ENCODE measurements around the gene WRAP53. TPM values are rescaled to one million over a fixed set of nuclear protein-coding genes. Genes with fewer than 3 reads are reported as not detected.

The WRAP53 gene
- total RNA-seq, 2 donors from 2014 or later, result 21.7 to 30.8 TPM

GRCh38 chr17:7677388-7678067 lies 10.7 kb upstream of the WRAP53 start:
- Histone ChIP-seq H3K9ac (ENCODE audit: extremely low read depth, low read length, poor library complexity, severe bottlenecking) (no peak overlapping the region), H3K4me3 (ENCODE audit: low read length) (no peak overlapping the region), H3K4me1 (ENCODE audit: control insufficient read depth, insufficient read depth, low read length) (no peaks in the 10 kb centered on the region), H3K27ac (ENCODE audit: low read depth, low read length) (no peak overlapping the region), H3K36me3 (ENCODE audit: control insufficient read depth, insufficient read depth, low read length) (peaks cover 29% of the 10 kb centered on the region), H3K9me3 (ENCODE audit: control insufficient read depth, low read length) (peaks cover 13% of the 10 kb centered on the region), H3K27me3 (ENCODE audit: control insufficient read depth, insufficient read depth, low read length, poor library complexity, severe bottlenecking) (no peaks in the 10 kb centered on the region)
- 38 to 59% methylated on average over 6 to 10 of the region's 10 CpGs for WGBS, 2 experiments (ENCODE audit: insufficient coverage in 1 of 2, insufficient read length in 1 of 2)
- Mint-ChIP-seq H3K27me3 (ENCODE audit: insufficient read depth) (no peaks in the 10 kb centered on the region), H3K9me3 (peaks cover 4% of the 10 kb centered on the region), H3K36me3 (ENCODE audit: low read depth) (peaks cover 37% of the 10 kb centered on the region), H3K4me3 (peak overlapping the region; percentile 39), H3K4me1 (peaks cover 15% of the 10 kb centered on the region), H3K27ac (peak overlapping the region; percentile 89)
- DNase-seq, result peak; percentile 80
- TF ChIP-seq CTCF (conservative IDR thresholded peaks at IDR 0.05), result no peak

- Mint-ChIP-seq H3K27me3 (ENCODE audit: insufficient read depth) (no peaks in the 10 kb centered on the region), H3K36me3 (ENCODE audit: low read depth) (peaks cover 16% of the 10 kb centered on the region), H3K9me3 (no peaks in the 10 kb centered on the region), H3K4me3 (peak overlapping the region; percentile 85), H3K27ac (peak overlapping the region; percentile 100), H3K4me1 (peaks cover 19% of the 10 kb centered on the region)
- Histone ChIP-seq H3K4me1 (ENCODE audit: control insufficient read depth, insufficient read depth, low read length) (no peaks in the 10 kb centered on the region), H3K4me3 (ENCODE audit: low read length) (peak overlapping the region; percentile 98), H3K9me3 (ENCODE audit: control insufficient read depth, low read length) (no peaks in the 10 kb centered on the region), H3K36me3 (ENCODE audit: control insufficient read depth, insufficient read depth, low read length) (peaks cover 10% of the 10 kb centered on the region), H3K27ac (ENCODE audit: low read depth, low read length) (peak overlapping the region; percentile 100), H3K27me3 (ENCODE audit: control insufficient read depth, insufficient read depth, low read length, poor library complexity, severe bottlenecking) (no peaks in the 10 kb centered on the region), H3K9ac (ENCODE audit: extremely low read depth, low read length, poor library complexity, severe bottlenecking) (peak overlapping the region; percentile 97)
- 75 to 82% methylated on average over 10 to 15 of the region's 15 CpGs for WGBS, 2 experiments (ENCODE audit: insufficient coverage in 1 of 2, insufficient read length in 1 of 2)
- no peak for TF ChIP-seq CTCF (conservative IDR thresholded peaks at IDR 0.05)
- no peak for DNase-seq
Measured at GRCh38 chr17:7684851-7685532, 3.3 kb upstream of the WRAP53 start.

- 6 to 12% methylated on average over 30 to 44 of the region's 44 CpGs for WGBS, 2 experiments (ENCODE audit: insufficient coverage in 1 of 2, insufficient read length in 1 of 2)
- Histone ChIP-seq H3K36me3 (ENCODE audit: control insufficient read depth, insufficient read depth, low read length) (peaks cover 10% of the 10 kb centered on the region), H3K4me3 (ENCODE audit: low read length) (peak overlapping the region; percentile 98), H3K27me3 (ENCODE audit: control insufficient read depth, insufficient read depth, low read length, poor library complexity, severe bottlenecking) (no peaks in the 10 kb centered on the region), H3K4me1 (ENCODE audit: control insufficient read depth, insufficient read depth, low read length) (no peaks in the 10 kb centered on the region), H3K9me3 (ENCODE audit: control insufficient read depth, low read length) (no peaks in the 10 kb centered on the region), H3K27ac (ENCODE audit: low read depth, low read length) (peak overlapping the region; percentile 100), H3K9ac (ENCODE audit: extremely low read depth, low read length, poor library complexity, severe bottlenecking) (peak overlapping the region; percentile 97)
- DNase-seq, result peak; percentile 97
- Mint-ChIP-seq H3K9me3 (no peaks in the 10 kb centered on the region), H3K36me3 (ENCODE audit: low read depth) (peaks cover 20% of the 10 kb centered on the region), H3K27ac (peak overlapping the region; percentile 100), H3K4me1 (peaks cover 19% of the 10 kb centered on the region), H3K27me3 (ENCODE audit: insufficient read depth) (no peaks in the 10 kb centered on the region), H3K4me3 (peak overlapping the region; percentile 85)
- no peak for TF ChIP-seq CTCF (conservative IDR thresholded peaks at IDR 0.05)
Measured at GRCh38 chr17:7685533-7686221, 2.6 kb upstream of the WRAP53 start.
